GM12873 (cell line): ENCODE data around the gene NOL4L.

Source experiments
- TF ChIP-seq, protein P1 (sequence below): IDR thresholded peaks from 2 replicates; pipeline ENCODE4 v1.5.1; 2012; ENCODE audit warnings: low read depth, mild to moderate bottlenecking, moderate library complexity, low read length, control low read depth; ENCODE audit not compliant: insufficient read depth; ENCODE audit errors: missing control alignments

The NOL4L gene

DNA sequence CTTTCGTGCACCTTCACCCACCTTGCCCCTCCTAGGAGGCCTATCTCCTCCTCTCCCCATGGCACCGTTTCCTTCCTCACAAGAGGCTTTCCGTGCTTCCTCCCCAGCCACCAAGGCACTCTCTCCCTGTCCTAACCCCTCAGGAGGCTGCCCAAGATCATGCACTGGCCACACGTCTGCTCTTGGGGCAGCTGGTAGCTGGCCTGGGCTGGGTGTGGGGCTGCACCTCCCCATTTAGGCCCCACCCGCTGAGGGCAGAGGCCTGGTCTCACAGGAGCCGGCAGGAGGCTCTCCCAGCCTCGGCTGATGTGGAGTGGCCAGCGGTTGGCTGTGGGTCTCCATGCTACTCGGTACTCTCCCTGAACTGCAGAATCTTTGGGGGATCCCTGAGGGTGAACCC is 13.6 kb downstream of the NOL4L start:
- TF ChIP-seq, protein P1, sequence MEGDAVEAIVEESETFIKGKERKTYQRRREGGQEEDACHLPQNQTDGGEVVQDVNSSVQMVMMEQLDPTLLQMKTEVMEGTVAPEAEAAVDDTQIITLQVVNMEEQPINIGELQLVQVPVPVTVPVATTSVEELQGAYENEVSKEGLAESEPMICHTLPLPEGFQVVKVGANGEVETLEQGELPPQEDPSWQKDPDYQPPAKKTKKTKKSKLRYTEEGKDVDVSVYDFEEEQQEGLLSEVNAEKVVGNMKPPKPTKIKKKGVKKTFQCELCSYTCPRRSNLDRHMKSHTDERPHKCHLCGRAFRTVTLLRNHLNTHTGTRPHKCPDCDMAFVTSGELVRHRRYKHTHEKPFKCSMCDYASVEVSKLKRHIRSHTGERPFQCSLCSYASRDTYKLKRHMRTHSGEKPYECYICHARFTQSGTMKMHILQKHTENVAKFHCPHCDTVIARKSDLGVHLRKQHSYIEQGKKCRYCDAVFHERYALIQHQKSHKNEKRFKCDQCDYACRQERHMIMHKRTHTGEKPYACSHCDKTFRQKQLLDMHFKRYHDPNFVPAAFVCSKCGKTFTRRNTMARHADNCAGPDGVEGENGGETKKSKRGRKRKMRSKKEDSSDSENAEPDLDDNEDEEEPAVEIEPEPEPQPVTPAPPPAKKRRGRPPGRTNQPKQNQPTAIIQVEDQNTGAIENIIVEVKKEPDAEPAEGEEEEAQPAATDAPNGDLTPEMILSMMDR, result no peak

- TF ChIP-seq, protein P1, result no peak
These were observed 14.5 kb downstream of the NOL4L start for GRCh38 chr20:32570401-32571190.

- TF ChIP-seq, protein P1, result no peak
These were observed 15.5 kb downstream of the NOL4L start for GRCh38 chr20:32569380-32570305.

DNA sequence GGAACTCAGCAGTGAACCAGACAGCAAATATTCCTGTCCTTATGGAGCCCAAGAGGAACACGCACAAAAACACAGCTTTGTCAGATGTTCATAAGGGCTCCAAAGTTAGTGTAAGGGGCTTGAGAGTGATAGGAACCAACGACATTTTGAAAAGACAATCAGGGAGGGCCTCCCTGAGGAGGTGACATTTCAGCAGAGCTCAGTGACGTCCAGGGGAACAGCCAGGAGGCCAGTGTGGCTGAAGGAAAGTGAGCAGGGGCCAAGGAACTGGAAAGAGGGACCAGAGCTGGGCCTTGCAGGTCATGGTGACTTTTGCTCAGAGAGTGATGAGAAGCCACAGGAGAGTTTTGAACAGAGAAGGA is 16.1 kb downstream of the NOL4L start:
- TF ChIP-seq, protein P1, result no peak

- TF ChIP-seq, protein P1, result no peak
These were observed 17.6 kb downstream of the NOL4L start for GRCh38 chr20:32567384-32568178.

DNA sequence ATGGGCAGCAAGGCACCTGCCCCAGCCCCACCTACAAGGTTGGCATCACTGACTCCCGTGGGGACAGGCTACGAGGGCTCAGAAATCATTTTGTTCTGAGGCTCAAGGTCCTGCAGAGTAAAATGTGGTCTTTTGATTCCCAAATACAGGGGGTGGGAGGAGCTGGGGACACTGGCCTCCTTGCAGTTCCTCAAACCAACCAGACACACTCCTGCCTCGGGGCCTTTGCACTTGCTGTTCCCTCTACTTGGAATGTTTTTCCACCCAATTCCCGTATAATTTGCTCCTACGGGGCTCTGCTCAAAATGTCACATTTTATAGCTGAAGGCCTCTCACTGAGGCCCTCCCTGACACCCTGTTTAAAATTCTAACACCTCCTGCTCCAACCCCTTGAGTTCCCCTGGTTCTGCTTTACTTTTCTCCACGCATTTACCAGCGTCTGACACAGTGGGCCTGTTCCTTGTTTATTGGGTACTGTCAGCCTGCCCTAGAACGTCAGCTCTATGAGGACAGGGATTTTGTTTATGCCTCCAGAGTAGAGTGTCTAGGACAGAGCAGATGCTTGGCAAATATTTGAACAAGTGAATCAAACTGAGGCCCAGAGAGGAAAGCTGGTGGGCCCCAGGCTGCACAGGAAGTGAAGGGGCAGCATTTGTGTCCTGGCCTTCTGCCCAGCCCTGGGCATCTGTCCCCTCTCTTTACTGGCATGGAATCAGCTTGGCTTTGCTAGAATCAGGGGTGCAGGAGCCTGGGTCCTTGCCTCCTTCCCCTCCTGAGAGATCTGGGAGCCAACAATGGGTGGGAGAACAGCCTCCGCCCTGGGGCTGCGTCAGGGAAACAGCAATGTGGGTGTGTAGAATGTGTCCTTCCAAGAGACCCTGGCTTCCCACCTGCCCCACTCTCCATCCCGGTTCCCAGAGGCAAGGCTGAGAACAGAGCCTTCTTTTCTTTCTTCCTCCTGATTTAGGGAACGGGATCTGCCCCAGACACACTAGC is 18.5 kb downstream of the NOL4L start:
- TF ChIP-seq, protein P1, result no peak
